Activated naive CD4-positive, alpha-beta T cell treated with Interleukin-2 at 50 U/mL for 16 hours (primary cell): ENCODE data around the gene DHX30.

Experiments
- DNase-seq: peaks from one replicate; pipeline ENCODE4 v3.0.0-alpha.2; 2020

DHX30 gene

GRCh38 chr3:47852604-47853602 lies 50.0 kb downstream of the DHX30 start:
- DNase-seq = no peak

- no peak for DNase-seq
Observed at GRCh38 chr3:47854267-47854666, 51.3 kb downstream of the DHX30 start.

GRCh38 chr3:47854720-47855455 lies 52.0 kb downstream of the DHX30 start:
- no peak for DNase-seq

GRCh38 chr3:47855461-47856383 lies 52.8 kb downstream of the DHX30 start:
- no peak for DNase-seq

- DNase-seq = no peak
Observed at GRCh38 chr3:47856669-47857068, 53.7 kb downstream of the DHX30 start.

GRCh38 chr3:47857151-47857550 lies 54.2 kb downstream of the DHX30 start:
- no peak for DNase-seq

- DNase-seq = no peak
Observed at GRCh38 chr3:47859956-47860605, 57.1 kb downstream of the DHX30 start.

GRCh38 chr3:47863391-47864128 lies 60.6 kb downstream of the DHX30 start:
- no peak for DNase-seq

- DNase-seq = no peak
Observed at GRCh38 chr3:47865192-47865591, 62.3 kb downstream of the DHX30 start.

GRCh38 chr3:47867451-47868044 lies 64.6 kb downstream of the DHX30 start:
- DNase-seq = no peak

GRCh38 chr3:47868306-47868705 lies 65.4 kb downstream of the DHX30 start:
- DNase-seq = no peak

- no peak for DNase-seq
Observed at GRCh38 chr3:47870156-47870555, 67.2 kb downstream of the DHX30 start.

GRCh38 chr3:47870702-47871260 lies 67.8 kb downstream of the DHX30 start:
- no peak for DNase-seq

GRCh38 chr3:47871389-47871788 lies 68.5 kb downstream of the DHX30 start:
- no peak for DNase-seq

- DNase-seq = no peak
Observed at GRCh38 chr3:47872916-47873315, 70.0 kb downstream of the DHX30 start.

GRCh38 chr3:47874438-47874837 lies 71.5 kb downstream of the DHX30 start:
- DNase-seq = no peak

GRCh38 chr3:47874913-47875312 lies 72.0 kb downstream of the DHX30 start:
- DNase-seq = no peak

- DNase-seq = no peak
Observed at GRCh38 chr3:47877290-47877689, 74.4 kb downstream of the DHX30 start.

- no peak for DNase-seq
Observed at GRCh38 chr3:47877719-47878118, 74.8 kb downstream of the DHX30 start.

- DNase-seq = no peak
Observed at GRCh38 chr3:47882338-47882737, 79.4 kb downstream of the DHX30 start.

GRCh38 chr3:47884603-47885002 lies 81.7 kb downstream of the DHX30 start:
- DNase-seq = no peak
